HG03432 (cell line): ENCODE results near the gene MYH14.

Experiments used
- ATAC-seq: cut with Tn5 transposase; IDR thresholded peaks from one replicate; pipeline ENCODE4 v1.9.1; 2021; ENCODE audit warnings: mild to moderate bottlenecking, moderate library complexity; ENCODE audit not compliant: unreplicated experiment

MYH14 gene

GRCh38 chr19:50287331-50287730 lies 83.9 kb downstream of the MYH14 start:
- ATAC-seq: no peak

GRCh38 chr19:50288954-50289353 lies 85.5 kb downstream of the MYH14 start:
- no peak for ATAC-seq

GRCh38 chr19:50290011-50290410 lies 86.6 kb downstream of the MYH14 start:
- no peak for ATAC-seq

GRCh38 chr19:50290775-50291174 lies 87.4 kb downstream of the MYH14 start:
- ATAC-seq: no peak

GRCh38 chr19:50292216-50292827 lies 88.9 kb downstream of the MYH14 start:
- no peak for ATAC-seq

GRCh38 chr19:50293263-50294004 lies 90.0 kb downstream of the MYH14 start:
- no peak for ATAC-seq

- ATAC-seq: no peak
Observed at GRCh38 chr19:50300051-50300450, 96.6 kb downstream of the MYH14 start.

GRCh38 chr19:50300814-50301606 lies 97.6 kb downstream of the MYH14 start:
- ATAC-seq: no peak

- no peak for ATAC-seq
Observed at GRCh38 chr19:50301607-50301971, 98.2 kb downstream of the MYH14 start.

GRCh38 chr19:50303558-50303957 lies 100.1 kb downstream of the MYH14 start:
- no peak for ATAC-seq

GRCh38 chr19:50308991-50309390 lies 105.6 kb downstream of the MYH14 start:
- ATAC-seq: no peak

GRCh38 chr19:50309396-50310125 lies 106.1 kb downstream of the MYH14 start:
- ATAC-seq: no peak

GRCh38 chr19:50310759-50311465 lies 107.5 kb downstream of the MYH14 start:
- no peak for ATAC-seq

- ATAC-seq: no peak
Observed at GRCh38 chr19:50311723-50312635, 108.6 kb downstream of the MYH14 start.

GRCh38 chr19:50312967-50313811 lies 109.8 kb downstream of the MYH14 start:
- ATAC-seq: no peak

- no peak for ATAC-seq
Observed at GRCh38 chr19:50313812-50314536, 110.6 kb downstream of the MYH14 start.

- ATAC-seq: no peak
Observed at GRCh38 chr19:50314724-50315708, 111.6 kb downstream of the MYH14 start.
